HT1080 (cell line): ENCODE results near the gene KCNAB2. TPM values are rescaled to one million over a fixed set of nuclear protein-coding genes. Genes with fewer than 3 reads are reported as not detected.

Source experiments
- DNase-seq: peaks from one replicate; pipeline ENCODE4 v3.0.0-alpha.2; 2015; ENCODE audit warnings: low read depth
- total RNA-seq: library from RNA; depleted of rRNA; stranded (reverse); fragments of >200 nt; shearing (Covaris generic); gene quantifications from 2 replicates; pipeline ENCODE4 v1.2.3, GENCODE V29; 2014

KCNAB2 gene
- total RNA-seq, 1 experiment from 2014 or later = 31.6 TPM

DNA sequence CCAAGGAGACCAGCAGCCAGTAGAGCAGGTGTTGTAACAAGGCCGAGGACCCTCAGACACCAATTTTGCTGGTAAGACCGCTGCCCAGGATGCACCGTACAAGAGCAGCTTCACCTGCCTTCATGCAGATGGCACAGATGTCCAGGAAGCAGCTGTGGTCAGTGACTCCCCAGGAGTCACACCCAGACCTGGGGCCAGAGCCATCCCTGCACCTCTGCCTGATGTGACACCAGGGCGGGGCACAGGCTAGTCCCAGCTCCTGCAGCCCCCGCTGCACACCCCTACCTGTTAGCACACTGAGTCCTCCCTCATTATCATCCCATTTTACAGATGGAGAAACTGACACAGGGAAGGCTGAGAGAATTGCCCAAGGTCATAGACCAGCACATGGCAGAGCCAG is 16.3 kb upstream of the KCNAB2 start:
- DNase-seq = no peak

DNA sequence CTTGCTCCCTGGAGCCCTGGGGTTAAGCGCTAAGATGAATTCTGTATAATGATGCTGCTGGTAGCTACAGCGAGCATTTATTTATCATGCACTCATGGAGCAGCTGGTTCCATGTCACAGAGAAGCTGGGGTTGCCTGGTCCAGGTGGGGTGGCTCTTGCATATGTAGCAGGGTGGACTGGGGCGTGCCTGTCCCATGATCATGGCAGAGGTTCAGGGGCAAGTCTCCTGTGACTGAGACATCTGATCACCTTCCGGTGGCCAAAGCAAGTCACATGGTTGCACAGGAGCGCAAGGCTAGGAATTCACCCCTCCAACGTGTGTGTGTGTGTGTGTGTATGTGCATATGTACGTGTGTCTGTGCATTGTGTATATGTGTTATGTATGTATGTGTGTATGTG is 15.6 kb upstream of the KCNAB2 start:
- no peak for DNase-seq

- DNase-seq = no peak
These were observed 15.0 kb upstream of the KCNAB2 start for GRCh38 chr1:6030547-6031261.

DNA sequence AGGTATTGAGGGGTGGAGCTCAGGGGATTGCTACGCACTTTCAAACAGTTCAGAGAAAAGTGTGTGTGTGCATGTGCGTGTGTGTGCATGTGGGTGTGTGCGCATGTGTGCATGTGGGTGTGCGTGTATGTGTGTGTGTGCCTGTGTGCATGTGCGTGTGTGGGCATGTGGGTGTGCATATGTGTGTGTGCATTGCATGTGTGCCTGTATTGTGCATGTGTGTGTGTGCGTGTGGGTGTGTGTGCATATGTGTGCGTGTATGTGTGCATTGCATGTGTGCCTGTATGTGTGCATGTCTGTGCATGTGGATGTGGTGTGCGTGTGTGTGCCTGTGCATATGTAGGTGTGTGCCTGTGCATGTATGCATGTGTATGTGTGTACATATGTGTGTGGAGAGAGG is 12.6 kb upstream of the KCNAB2 start:
- no peak for DNase-seq

DNA sequence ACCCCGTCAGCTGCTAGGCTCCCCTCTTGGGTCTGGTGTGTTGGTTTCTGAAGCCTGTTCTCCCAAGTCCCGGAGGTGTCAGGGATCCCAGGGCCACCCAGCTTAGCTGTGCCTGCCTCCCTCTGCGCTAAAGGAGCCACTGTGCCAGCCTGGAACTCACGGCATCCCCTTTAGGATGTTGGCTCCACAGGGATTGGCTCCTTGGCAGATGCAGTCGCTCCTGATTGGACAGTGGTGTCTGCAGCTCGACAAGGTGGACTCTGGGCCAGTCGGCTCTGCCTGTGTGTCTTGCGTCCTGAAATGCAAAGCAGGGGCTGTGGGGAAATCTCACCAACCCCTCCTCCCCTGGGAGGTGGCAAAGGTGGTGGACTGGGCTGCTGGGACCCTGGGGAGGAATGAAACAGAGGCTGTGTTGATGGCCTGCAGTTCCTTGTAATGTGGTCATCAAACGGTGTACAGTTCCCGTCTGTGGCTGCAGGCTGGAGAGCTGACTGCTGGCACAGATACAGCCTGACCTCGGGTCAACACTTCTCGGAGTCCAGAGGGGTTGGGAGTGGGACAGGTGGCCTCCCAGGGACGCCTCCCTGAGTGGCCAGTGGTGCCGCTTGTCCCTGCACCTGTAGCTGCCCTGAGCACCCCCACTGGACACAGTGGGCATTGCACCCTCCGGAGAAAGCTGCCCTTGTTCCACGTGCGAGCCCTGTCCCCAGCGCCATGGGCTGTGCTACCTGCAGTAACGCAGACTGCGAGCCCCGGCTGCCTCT is 11.5 kb upstream of the KCNAB2 start:
- no peak for DNase-seq

DNA sequence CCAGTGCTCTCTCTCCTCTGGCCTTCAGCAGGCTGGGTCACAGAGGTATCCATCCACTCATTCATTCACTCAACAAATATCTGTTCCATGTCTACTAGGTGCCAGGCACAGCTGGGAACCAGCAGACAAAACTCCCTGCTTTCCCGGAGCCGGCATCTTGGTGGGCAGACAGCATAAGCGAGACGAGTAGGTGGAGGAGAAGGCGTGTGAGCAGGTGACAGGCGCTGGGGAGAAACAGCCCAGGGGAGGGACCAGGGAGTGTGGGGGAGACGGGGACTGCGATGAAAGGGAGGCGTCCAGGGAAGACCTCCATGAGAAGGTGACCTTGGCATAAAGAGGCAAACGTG is 11.0 kb upstream of the KCNAB2 start:
- no peak for DNase-seq

GRCh38 chr1:6035303-6035702 is 10.4 kb upstream of the KCNAB2 start:
- no peak for DNase-seq

GRCh38 chr1:6035719-6036118 is 10.0 kb upstream of the KCNAB2 start:
- no peak for DNase-seq

- peak; percentile 75 for DNase-seq
These were observed 8.3 kb upstream of the KCNAB2 start for GRCh38 chr1:6037338-6037762.

DNA sequence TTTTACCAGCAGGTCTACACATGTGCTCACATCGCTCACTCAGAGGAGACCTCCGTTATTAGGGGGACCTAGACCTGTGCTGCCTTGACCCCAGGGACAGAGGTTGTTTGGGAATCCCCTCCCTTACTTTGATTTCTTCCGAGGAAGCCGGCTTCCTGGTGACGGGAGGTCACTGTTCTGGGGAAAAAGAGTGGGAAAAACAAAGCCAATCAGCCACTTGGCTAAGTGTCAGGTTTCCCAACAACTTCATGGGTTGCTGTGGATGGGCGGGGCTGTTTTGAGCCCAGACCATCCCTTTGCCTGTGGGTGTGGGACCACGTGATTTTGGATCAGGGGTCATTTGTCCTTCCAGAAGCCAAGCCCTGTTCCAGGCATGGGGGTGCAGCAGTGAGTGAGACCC is 7.1 kb upstream of the KCNAB2 start:
- DNase-seq = no peak

GRCh38 chr1:6039031-6039430 is 6.7 kb upstream of the KCNAB2 start:
- DNase-seq = no peak

GRCh38 chr1:6040444-6040843 is 5.2 kb upstream of the KCNAB2 start:
- no peak for DNase-seq

GRCh38 chr1:6040861-6041415 is 4.8 kb upstream of the KCNAB2 start:
- DNase-seq = no peak

GRCh38 chr1:6041432-6042062 is 4.1 kb upstream of the KCNAB2 start:
- DNase-seq = no peak

DNA sequence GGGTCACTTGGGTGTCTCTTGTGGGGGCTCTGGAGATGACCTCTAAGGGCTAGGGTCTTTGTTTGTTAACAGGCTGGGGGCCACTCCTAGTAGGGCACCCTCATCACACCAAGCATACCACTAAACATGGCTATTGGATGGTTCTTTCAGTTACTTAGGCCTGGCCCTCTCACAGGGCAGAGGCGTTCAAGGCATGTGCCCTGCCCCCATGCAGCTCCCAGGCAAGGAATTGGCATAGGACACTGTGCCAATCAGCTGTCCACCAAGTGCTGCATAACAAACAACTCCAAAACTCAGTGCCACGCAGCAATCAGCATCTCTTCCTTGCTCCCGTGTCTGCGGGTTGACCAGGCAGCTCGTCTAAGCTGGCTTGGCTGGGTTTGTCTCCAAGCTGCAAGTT is 2.1 kb upstream of the KCNAB2 start:
- DNase-seq = no peak

GRCh38 chr1:6044481-6045109 is 1.1 kb upstream of the KCNAB2 start:
- DNase-seq = no peak

DNA sequence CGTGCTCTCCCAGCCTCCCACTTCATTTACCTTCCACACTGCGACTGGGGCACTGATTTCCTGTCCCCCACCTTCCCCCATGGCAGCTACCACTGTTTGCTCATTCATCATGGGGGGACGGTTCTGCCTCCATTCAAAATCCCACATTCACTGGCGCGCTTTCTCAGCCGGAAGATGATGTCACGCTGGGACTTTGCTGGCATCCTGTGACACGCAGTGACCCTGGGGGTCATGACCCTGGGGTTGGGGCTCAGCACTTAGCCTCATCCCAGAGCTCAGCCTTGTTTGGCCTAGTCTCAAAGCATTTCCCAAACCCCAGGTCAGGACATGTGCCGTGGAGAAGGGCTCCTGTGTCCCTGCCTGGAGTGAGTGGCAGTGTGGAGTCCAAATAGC is 582 bp upstream of the KCNAB2 start:
- DNase-seq = no peak

GRCh38 chr1:6046279-6046678 is 591 bp downstream of the KCNAB2 start:
- no peak for DNase-seq

- no peak for DNase-seq
These were observed 2.6 kb downstream of the KCNAB2 start for GRCh38 chr1:6048179-6048867.

DNA sequence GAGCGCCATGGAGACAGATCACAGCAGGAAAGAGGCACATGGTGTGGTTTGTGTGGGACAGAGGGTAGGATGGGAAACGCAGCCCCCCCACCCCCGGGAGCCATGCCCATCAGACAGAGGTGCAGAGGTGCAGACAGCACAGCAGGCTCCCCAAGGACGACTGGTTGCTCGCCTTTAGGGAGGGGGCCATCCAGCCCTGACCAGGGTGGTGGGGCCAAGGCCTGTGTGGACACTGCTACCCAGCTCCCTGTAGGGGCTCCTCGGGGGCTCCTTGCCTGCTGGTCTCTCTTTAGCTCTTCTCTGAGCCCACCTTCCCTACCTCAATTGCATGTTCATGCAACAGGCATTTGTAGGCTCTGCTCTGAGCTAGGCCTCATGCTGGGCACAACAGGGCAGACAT is 3.7 kb downstream of the KCNAB2 start:
- no peak for DNase-seq

- DNase-seq = no peak
These were observed 5.7 kb downstream of the KCNAB2 start for GRCh38 chr1:6051423-6051822.
